Activated CD4-positive, alpha-beta T cell treated with anti-CD3 and anti-CD28 coated beads, Interleukin-2, amount 50 U/mL, for 4 hours (primary cell): ENCODE measurements around the gene OTUD4.
"Not testable (repeated sequence)": the region's sequence is repeated elsewhere in the genome, so short reads cannot be mapped to it uniquely, and the experiment has no call there.

Source experiments
- DNase-seq, 2 experiments: peaks; one replicate each; pipeline ENCODE4 v3.0.0-alpha.2; 2020

OTUD4 gene

GRCh38 chr4:145180298-145181090 lies at the start of gene OTUD4:
Gene OTUD4, minus strand, starts transcription at chr4:145180589. Its CDS starts 616 bp downstream, at chr4:145179973.
- DNase-seq = peak; percentile 92 to 97

GRCh38 chr4:145223228-145223627 lies 42.8 kb upstream of the OTUD4 start:
- not testable (repeated sequence) for DNase-seq

- DNase-seq = not testable (repeated sequence)
Measured at GRCh38 chr4:145221529-145221928, 41.1 kb upstream of the OTUD4 start.

- no peak for DNase-seq
Measured at GRCh38 chr4:145219090-145219489, 38.7 kb upstream of the OTUD4 start.

- no peak for DNase-seq
Measured at GRCh38 chr4:145218251-145218650, 37.9 kb upstream of the OTUD4 start.

- no peak for DNase-seq
Measured at GRCh38 chr4:145217349-145217748, 37.0 kb upstream of the OTUD4 start.

- no peak for DNase-seq
Measured at GRCh38 chr4:145216535-145216934, 36.1 kb upstream of the OTUD4 start.

- DNase-seq = no peak
Measured at GRCh38 chr4:145213245-145213644, 32.9 kb upstream of the OTUD4 start.

- no peak for DNase-seq
Measured at GRCh38 chr4:145207934-145208333, 27.5 kb upstream of the OTUD4 start.

GRCh38 chr4:145203410-145203809 lies 23.0 kb upstream of the OTUD4 start:
- DNase-seq = no peak

GRCh38 chr4:145200366-145200765 lies 20.0 kb upstream of the OTUD4 start:
- DNase-seq = no peak

- no peak for DNase-seq
Measured at GRCh38 chr4:145199051-145199716, 18.8 kb upstream of the OTUD4 start.

GRCh38 chr4:145196747-145197146 lies 16.4 kb upstream of the OTUD4 start:
- no peak for DNase-seq

GRCh38 chr4:145195167-145195952 lies 15.0 kb upstream of the OTUD4 start:
- no peak for DNase-seq

GRCh38 chr4:145189981-145190380 lies 9.6 kb upstream of the OTUD4 start:
- no peak for DNase-seq

GRCh38 chr4:145186729-145187128 lies 6.3 kb upstream of the OTUD4 start:
- DNase-seq = no peak

- no peak for DNase-seq
Measured at GRCh38 chr4:145183581-145183980, 3.2 kb upstream of the OTUD4 start.

GRCh38 chr4:145183023-145183422 lies 2.6 kb upstream of the OTUD4 start:
- DNase-seq = no peak

GRCh38 chr4:145182222-145182621 lies 1.8 kb upstream of the OTUD4 start:
- DNase-seq = no peak

GRCh38 chr4:145181091-145181501 lies 707 bp upstream of the OTUD4 start:
- DNase-seq = no peak

- DNase-seq = not testable (repeated sequence)
Measured at GRCh38 chr4:145179861-145180297, 510 bp downstream of the OTUD4 start.

- peak; percentile 68 to 78 for DNase-seq
Measured at GRCh38 chr4:145179281-145179860, 1.0 kb downstream of the OTUD4 start.

GRCh38 chr4:145178740-145179280 lies 1.6 kb downstream of the OTUD4 start:
- DNase-seq = no peak
